Measurements from ENCODE around the gene CDC42EP3.

DNA sequence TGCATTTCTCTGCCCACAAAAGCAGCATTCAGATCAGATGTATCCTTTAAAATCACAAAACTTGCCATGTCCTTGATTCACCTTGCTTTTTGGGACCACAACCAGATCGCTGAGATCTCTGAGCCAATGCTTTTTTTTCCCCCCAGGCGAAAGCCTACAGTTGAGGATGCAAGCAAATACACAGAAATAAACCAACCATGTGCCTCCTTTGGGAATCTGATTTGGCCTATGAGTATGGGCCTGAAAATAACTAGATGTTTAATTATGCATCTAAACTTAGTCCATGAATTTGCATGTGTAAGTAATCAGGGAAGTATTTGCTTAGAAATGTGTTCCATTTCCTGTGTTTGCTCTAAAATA is 49.7 kb upstream of the CDC42EP3 start:
- TF ChIP-seq POLR2A (IDR thresholded peaks at IDR 0.05) = no peak
- TF ChIP-seq, protein P1, sequence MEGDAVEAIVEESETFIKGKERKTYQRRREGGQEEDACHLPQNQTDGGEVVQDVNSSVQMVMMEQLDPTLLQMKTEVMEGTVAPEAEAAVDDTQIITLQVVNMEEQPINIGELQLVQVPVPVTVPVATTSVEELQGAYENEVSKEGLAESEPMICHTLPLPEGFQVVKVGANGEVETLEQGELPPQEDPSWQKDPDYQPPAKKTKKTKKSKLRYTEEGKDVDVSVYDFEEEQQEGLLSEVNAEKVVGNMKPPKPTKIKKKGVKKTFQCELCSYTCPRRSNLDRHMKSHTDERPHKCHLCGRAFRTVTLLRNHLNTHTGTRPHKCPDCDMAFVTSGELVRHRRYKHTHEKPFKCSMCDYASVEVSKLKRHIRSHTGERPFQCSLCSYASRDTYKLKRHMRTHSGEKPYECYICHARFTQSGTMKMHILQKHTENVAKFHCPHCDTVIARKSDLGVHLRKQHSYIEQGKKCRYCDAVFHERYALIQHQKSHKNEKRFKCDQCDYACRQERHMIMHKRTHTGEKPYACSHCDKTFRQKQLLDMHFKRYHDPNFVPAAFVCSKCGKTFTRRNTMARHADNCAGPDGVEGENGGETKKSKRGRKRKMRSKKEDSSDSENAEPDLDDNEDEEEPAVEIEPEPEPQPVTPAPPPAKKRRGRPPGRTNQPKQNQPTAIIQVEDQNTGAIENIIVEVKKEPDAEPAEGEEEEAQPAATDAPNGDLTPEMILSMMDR (IDR thresholded peaks at IDR 0.05) = no peak

Data from adrenal gland (tissue), 5 donors.